ENCODE measurements around the gene MEOX1. TPM values are rescaled to one million over a fixed set of nuclear protein-coding genes. Genes with fewer than 3 reads are reported as not detected.

The MEOX1 gene
- total and polyA plus RNA-seq, 7 donors: 3.9 to 8.7 (median 6.4) TPM

- ATAC-seq (peak in 3 of 4 donors; percentile 45 to 65 (median 53)), DNase-seq (no peak)
- intact Hi-C loops (cut with DNase I): no loop called here
- no peaks in the 10 kb centered on the region for H3K9me3 ChIP-seq
- no peaks in the 10 kb centered on the region for H3K27me3 ChIP-seq (ENCODE audit: insufficient read depth in 3 of 3, low read length in 2 of 3)
- H3K4me3 ChIP-seq: no peak overlapping the region
- TF ChIP-seq CTCF (IDR thresholded peaks at IDR 0.05): no peak
- no peak overlapping the region for H3K27ac ChIP-seq
- 50 to 66% (median 63%) methylated on average over 7 of the region's 7 CpGs for WGBS, 3 donors
- H3K36me3 ChIP-seq (ENCODE audit: insufficient read depth in 1 of 2, low read depth in 1 of 2): no peaks in the 10 kb centered on the region
- H3K4me1 ChIP-seq: peaks cover 17% of the 10 kb centered on the region
Observed at GRCh38 chr17:43698678-43699437, 37.1 kb upstream of the MEOX1 start.

DNA sequence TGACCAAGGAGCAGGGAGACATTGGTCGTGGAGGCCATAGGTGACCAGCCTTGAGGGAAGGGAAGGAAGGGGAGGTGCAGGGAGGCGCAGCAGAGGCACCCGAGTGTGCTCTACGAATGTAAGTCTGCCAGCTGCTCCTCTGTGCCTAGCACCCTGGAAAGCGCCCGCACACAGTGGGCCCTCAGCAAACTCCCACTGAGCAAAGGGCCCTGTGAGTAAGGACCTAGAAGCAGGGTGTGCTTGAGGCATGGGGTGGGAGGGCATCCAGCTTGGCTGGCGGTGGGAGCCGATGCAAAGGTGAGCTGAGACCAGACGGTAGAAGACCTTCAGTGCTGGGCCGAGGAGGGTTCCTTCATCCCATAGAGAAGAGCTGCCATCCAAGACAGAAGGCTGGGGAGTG, 36.2 kb upstream of the MEOX1 start:
- 88 to 91% (median 89%) methylated on average over 10 of the region's 10 CpGs for WGBS, 3 donors
- intact Hi-C loops (cut with DNase I): no loop called here

DNA sequence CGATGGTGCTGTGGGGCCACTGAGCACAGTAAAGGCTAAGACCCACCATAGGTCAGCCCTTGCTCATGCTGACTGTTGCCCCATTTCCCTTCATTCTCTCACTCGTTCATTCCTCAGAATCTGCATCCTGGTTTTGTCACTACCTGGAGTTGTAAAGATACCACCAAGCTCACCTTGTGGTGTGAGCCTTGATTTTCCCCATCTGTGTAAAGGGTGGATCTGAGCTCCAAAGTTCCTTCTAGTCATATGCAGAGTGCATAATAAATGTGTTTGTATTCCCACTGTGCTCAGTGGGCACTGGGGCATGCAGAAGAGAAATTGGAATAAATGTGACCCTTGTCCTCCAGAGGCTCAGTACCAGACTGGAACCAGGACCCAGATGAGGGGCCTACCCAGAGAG, 35.2 kb upstream of the MEOX1 start:
- no peak for TF ChIP-seq CTCF (IDR thresholded peaks at IDR 0.05)
- intact Hi-C loops (cut with DNase I): no loop called here
- no peaks in the 10 kb centered on the region for H3K27me3 ChIP-seq (ENCODE audit: insufficient read depth in 3 of 3, low read length in 2 of 3)
- no peaks in the 10 kb centered on the region for H3K9me3 ChIP-seq
- peaks cover 17% of the 10 kb centered on the region for H3K4me1 ChIP-seq
- WGBS, 3 donors: 15 to 53% (median 25%) methylated on average over 2 of the region's 2 CpGs
- no peak overlapping the region for H3K27ac ChIP-seq
- no peak for DNase-seq
- H3K36me3 ChIP-seq (ENCODE audit: insufficient read depth in 1 of 2, low read depth in 1 of 2): no peaks in the 10 kb centered on the region
- no peak for ATAC-seq
- no peak overlapping the region for H3K4me3 ChIP-seq

More for the DNA sequence above, 36.2 kb upstream of the MEOX1 start:
- DNase-seq: no peak
- Histone ChIP-seq H3K36me3 (ENCODE audit: insufficient read depth in 1 of 2, low read depth in 1 of 2) (no peaks in the 10 kb centered on the region), H3K4me3 (no peak overlapping the region), H3K9me3 (no peaks in the 10 kb centered on the region), H3K4me1 (peaks cover 17% of the 10 kb centered on the region), H3K27ac (no peak overlapping the region), H3K27me3 (ENCODE audit: insufficient read depth in 3 of 3, low read length in 2 of 3) (no peaks in the 10 kb centered on the region)
- no peak for ATAC-seq
- no peak for TF ChIP-seq CTCF (IDR thresholded peaks at IDR 0.05)

DNA sequence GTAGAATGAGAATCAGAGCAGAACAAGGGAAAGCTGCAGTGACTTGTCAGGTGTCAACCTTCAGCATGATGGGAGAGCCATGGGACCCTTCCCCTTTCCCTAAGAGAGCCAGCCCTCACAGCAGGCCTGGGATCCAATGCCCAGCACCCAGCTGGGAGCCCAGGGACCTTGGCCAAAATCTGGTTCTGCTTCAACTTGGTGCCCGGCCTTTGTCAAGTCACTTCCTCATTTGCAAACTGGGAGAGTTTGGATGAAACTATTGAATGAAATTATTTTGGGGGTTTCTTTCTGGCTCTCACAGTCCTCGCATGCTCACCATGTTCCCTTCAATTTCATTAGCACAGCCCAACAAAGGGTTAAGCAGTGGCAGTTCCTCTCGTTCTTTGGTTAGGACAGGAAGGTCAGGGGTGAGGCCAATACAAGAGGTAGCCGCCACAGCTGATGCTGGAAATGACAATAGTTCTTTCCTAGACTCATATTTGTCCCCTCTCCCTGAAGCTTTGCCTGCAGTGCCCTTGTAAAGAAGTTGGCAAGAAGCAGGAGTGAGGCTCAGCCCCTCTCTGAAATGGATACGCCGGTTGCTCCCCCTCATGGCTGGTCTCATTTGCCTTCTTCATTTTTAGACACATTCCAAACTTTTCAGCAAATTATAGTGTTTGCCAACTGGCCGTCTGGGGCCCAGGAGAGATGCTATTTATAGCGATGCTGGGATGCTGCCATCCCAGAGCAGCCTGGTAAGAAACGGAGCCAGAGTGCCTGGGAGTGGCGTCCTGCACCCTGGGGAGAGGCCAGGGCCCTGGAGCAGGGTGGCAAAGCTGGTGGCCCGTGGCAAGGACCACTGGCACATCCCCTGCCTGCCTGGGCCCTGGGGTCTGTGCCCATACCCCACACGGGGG, 34.5 kb upstream of the MEOX1 start:
- Histone ChIP-seq H3K9me3 (no peaks in the 10 kb centered on the region), H3K27ac (no peak overlapping the region), H3K36me3 (ENCODE audit: insufficient read depth in 1 of 2, low read depth in 1 of 2) (no peaks in the 10 kb centered on the region), H3K4me3 (no peak overlapping the region), H3K4me1 (peaks cover 17% of the 10 kb centered on the region), H3K27me3 (ENCODE audit: insufficient read depth in 3 of 3, low read length in 2 of 3) (no peaks in the 10 kb centered on the region)
- ATAC-seq (peak in 3 of 4 donors; percentile 48 to 61 (median 50)), DNase-seq (no peak)
- 15 to 21% (median 17%) methylated on average over 12 of the region's 12 CpGs for whole genome bisulfite sequencing, 3 donors
- intact Hi-C loops (cut with DNase I): no loop called here
- no peak for TF ChIP-seq CTCF (IDR thresholded peaks at IDR 0.05)

Data from psoas muscle (tissue), 8 donors.